HEK293 (cell line): ENCODE results near the gene DCLRE1C.
"Not testable (repeated sequence)": the region's sequence is repeated elsewhere in the genome, so short reads cannot be mapped to it uniquely, and the experiment has no call there.

Experiments
- CTCF ChIP-seq: fragments of 450-650 bp; formaldehyde crosslinking; IDR thresholded peaks from 2 replicates; pipeline ENCODE4 v1.5.1; 2016; ENCODE audit warnings: missing biosample characterization, missing genetic modification characterization
- MEIS1 ChIP-seq: sonication (generic); formaldehyde crosslinking; IDR thresholded peaks from 2 replicates; pipeline ENCODE4 v1.8.1; 2022; ENCODE audit warnings: missing genetic modification reagents, mild to moderate bottlenecking, borderline replicate concordance

- not testable (repeated sequence) for TF ChIP-seq MEIS1, CTCF
These were observed 11.0 kb downstream of the DCLRE1C start for GRCh38 chr10:14942950-14943338.
